WI38 (cell line): Measurements from ENCODE around the gene ANKRD34C.

Experiments used
- H3K4me3 ChIP-seq: 2 replicates; pipeline ENCODE4 v1.5.1; 2011; ENCODE audit warnings: low read depth, mild to moderate bottlenecking, control low read depth, low read length
- CTCF ChIP-seq: IDR thresholded peaks from 2 replicates; pipeline ENCODE4 v1.5.1; 2012; ENCODE audit warnings: low read depth, mild to moderate bottlenecking, control low read depth, low read length

Gene ANKRD34C

GRCh38 chr15:79322306-79322705 lies 39.8 kb downstream of the ANKRD34C start:
- H3K4me3 ChIP-seq: no peak overlapping the region
- TF ChIP-seq CTCF: no peak

- no peak overlapping the region for H3K4me3 ChIP-seq
- TF ChIP-seq CTCF: no peak
These were observed 40.4 kb downstream of the ANKRD34C start for GRCh38 chr15:79322945-79323344.

GRCh38 chr15:79329171-79329611 lies 46.7 kb downstream of the ANKRD34C start:
- no peak overlapping the region for H3K4me3 ChIP-seq
- TF ChIP-seq CTCF: no peak
